ENCODE measurements around the gene BIN2. TPM values are rescaled to one million over a fixed set of nuclear protein-coding genes. Genes with fewer than 3 reads are reported as not detected.

BIN2 gene
- total and polyA plus RNA-seq, 9 of the 15 experiments (the other 6 are each of a cell fraction or from before 2014, with no cell fraction given): 0.04 to 0.39 (median 0.25) TPM; not detected in 1

GRCh38 chr12:51320695-51321320, 3.2 kb downstream of the BIN2 start (continued):
- TF ChIP-seq L3MBTL2 (IDR thresholded peaks at IDR 0.05): no peak
- TF ChIP-seq TSC22D4 (tag; IDR thresholded peaks at IDR 0.05): no peak
- TF ChIP-seq ZNF12 (CRISPR knock-in tag; IDR thresholded peaks at IDR 0.05): no peak
- no peak for TF ChIP-seq NFATC3 (IDR thresholded peaks at IDR 0.05)
- TF ChIP-seq KDM1A (IDR thresholded peaks at IDR 0.05): peak in 1 of 2 experiments; percentile 44; a peak in 1 of 4 replicates
- TF ChIP-seq CTCF (IDR thresholded peaks at IDR 0.05 in 2 of 3, conservative IDR thresholded peaks at IDR 0.05 in 1 of 3; ENCODE audit: insufficient read depth in 2 of 3, low read depth in 1 of 3, low read length in 3 of 3): no peak
- no peak for TF ChIP-seq ADNP (tag; IDR thresholded peaks at IDR 0.05)
- peak; percentile 35; the same call in 1 of the 2 replicates for TF ChIP-seq ZNF395 (CRISPR knock-in tag; IDR thresholded peaks at IDR 0.05)
- TF ChIP-seq THRAP3 (IDR thresholded peaks at IDR 0.05; ENCODE audit: borderline replicate concordance): no peak
- no peak for TF ChIP-seq KDM4B (IDR thresholded peaks at IDR 0.05; ENCODE audit: borderline replicate concordance in 2 of 2, low read depth in 1 of 2)
- no peak for TF ChIP-seq FOXK1 (CRISPR knock-in tag; IDR thresholded peaks at IDR 0.05; ENCODE audit: borderline replicate concordance)
- no peak for TF ChIP-seq LCOR (CRISPR knock-in tag; IDR thresholded peaks at IDR 0.05)
- TF ChIP-seq ZNF592 (IDR thresholded peaks at IDR 0.05): peak; percentile 49
- no peak for TF ChIP-seq JUNB (CRISPR knock-in tag; conservative IDR thresholded peaks at IDR 0.05)
- no peak for TF ChIP-seq NBN (IDR thresholded peaks at IDR 0.05; ENCODE audit: low read depth)
- TF ChIP-seq ZKSCAN1 (IDR thresholded peaks at IDR 0.05; ENCODE audit: low read depth, low read length): no peak
- 0 out of 2 replicates have a peak, but pooled peaks have one; percentile 54 for TF ChIP-seq RB1 (IDR thresholded peaks at IDR 0.05; ENCODE audit: low read depth)
- TF ChIP-seq RCOR1 (IDR thresholded peaks at IDR 0.05; ENCODE audit: borderline replicate concordance in 1 of 2, low read depth in 2 of 2, low read length in 2 of 2): 0 out of 4 replicates have a peak, but pooled peaks have one; percentile 23 to 65
- TF ChIP-seq ETV6 (IDR thresholded peaks at IDR 0.05; ENCODE audit: borderline replicate concordance in 1 of 2, low read depth in 2 of 2, low read length in 1 of 2): no peak
- TF ChIP-seq ETV6 (CRISPR knock-in tag; IDR thresholded peaks at IDR 0.05; ENCODE audit: borderline replicate concordance): no peak
- peak; percentile 62 for TF ChIP-seq ZEB2 (IDR thresholded peaks at IDR 0.05)
- no peak for TF ChIP-seq PTTG1 (tag; IDR thresholded peaks at IDR 0.05; ENCODE audit: low read depth)
- no peak for TF ChIP-seq TGIF2 (CRISPR knock-in tag; IDR thresholded peaks at IDR 0.05)

All from K562 (cell line).